ENCODE measurements around the gene RNF169.

RNF169 gene

DNA sequence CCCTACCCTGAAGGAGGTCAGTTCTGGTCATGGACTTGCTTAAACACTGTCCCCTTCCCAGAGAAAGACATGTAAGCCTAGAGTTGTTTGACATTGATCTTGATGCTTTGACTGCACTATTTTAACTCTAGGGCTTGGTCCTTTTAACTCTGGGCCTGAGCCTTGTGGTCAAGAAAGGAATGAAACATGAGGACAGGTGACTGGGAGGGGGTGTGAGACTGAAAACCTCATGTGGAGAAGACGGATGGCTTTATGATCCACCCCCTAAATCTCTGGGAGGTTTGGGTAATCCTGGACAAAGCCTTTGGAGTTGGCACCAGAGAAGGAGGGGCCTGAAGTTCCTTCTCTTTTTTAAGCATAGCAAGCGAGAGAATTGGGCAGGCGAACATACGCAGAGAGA lies 35.0 kb upstream of the RNF169 start:
- H3K4me1 ChIP-seq (ENCODE audit: control insufficient read depth in 1 of 2, insufficient read depth in 2 of 2, low read length in 2 of 2), result no peaks in the 10 kb centered on the region
- no peaks in the 10 kb centered on the region for H3K27me3 ChIP-seq (ENCODE audit: control insufficient read depth in 1 of 2, insufficient read depth in 2 of 2, low read length in 2 of 2)
- H3K9ac ChIP-seq (ENCODE audit: low read depth in 1 of 2, low read length in 2 of 2), result no peak overlapping the region
- H3K9me3 ChIP-seq (ENCODE audit: control insufficient read depth in 1 of 2, low read length in 2 of 2), result no peaks in the 10 kb centered on the region
- H3K27ac ChIP-seq (ENCODE audit: low read depth, low read length), result no peak overlapping the region
- no peaks in the 10 kb centered on the region for H3K36me3 ChIP-seq (ENCODE audit: control insufficient read depth in 1 of 2, insufficient read depth in 2 of 2, low read length in 2 of 2)
- no peak overlapping the region for H3K4me3 ChIP-seq (ENCODE audit: low read depth in 1 of 2, low read length in 2 of 2)

DNA sequence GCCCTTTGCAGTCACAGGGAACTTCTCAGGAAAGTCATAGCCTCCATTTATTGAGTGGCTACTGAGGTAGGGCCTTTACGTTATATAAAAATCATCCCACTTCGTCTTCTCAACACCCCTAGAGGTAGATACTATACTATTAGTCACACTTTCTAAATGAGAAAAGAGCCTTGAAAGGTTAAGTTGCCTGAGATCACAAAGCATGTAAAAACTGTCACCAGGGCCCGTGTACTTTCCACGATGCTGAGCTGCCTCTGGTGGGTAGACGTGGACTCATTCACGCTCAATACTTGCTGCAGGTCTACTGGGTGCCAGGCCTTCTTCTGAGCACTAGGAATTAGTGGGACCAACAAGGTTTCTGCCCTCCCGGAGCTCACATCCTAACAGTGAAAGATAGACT lies 33.7 kb upstream of the RNF169 start:
- peaks cover 0 to 4% of the 10 kb centered on the region in 2 donors for H3K4me1 ChIP-seq (ENCODE audit: control insufficient read depth in 1 of 2, insufficient read depth in 2 of 2, low read length in 2 of 2)
- no peak overlapping the region for H3K27ac ChIP-seq (ENCODE audit: low read depth, low read length)
- H3K27me3 ChIP-seq (ENCODE audit: control insufficient read depth in 1 of 2, insufficient read depth in 2 of 2, low read length in 2 of 2), result no peaks in the 10 kb centered on the region
- H3K9ac ChIP-seq (ENCODE audit: low read depth in 1 of 2, low read length in 2 of 2), result no peak overlapping the region
- no peak overlapping the region for H3K4me3 ChIP-seq (ENCODE audit: low read depth in 1 of 2, low read length in 2 of 2)
- H3K36me3 ChIP-seq (ENCODE audit: control insufficient read depth in 1 of 2, insufficient read depth in 2 of 2, low read length in 2 of 2), result no peaks in the 10 kb centered on the region
- no peaks in the 10 kb centered on the region for H3K9me3 ChIP-seq (ENCODE audit: control insufficient read depth in 1 of 2, low read length in 2 of 2)

DNA sequence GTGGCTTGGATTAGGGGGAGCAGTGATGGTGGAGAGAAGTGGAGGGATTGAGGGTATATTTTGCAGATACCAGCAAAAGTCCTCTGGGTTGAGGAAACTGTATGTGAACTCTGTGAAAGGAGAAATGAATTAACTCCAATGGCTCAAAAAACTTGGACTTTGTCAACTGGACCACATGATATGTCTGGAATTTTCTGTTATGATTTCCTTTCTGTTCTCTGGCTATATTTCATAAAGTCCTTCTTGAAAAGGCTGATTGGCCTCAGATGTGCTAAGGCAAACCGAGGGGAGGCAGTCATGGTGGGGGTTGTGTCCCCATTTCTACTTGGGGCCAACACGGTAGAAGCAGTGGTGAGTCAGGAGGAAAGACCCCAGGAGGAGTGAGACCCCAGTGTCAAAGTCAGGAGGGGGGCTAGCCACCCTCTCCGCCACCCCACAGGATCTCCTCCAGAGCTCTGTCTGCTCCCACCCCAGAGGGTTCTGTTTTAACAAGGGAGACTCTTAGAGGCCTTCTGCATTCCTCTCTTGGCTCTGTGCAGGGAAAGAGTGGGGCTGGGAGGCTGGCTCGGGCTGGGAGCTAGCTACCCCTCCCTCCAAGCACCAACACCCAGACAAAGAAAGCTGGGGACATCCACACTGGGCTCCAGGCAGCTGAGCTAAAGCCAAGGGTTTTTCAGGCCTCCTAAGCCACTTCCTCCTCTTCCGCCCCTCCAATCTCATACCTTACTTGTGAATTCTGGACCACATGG lies 31.3 kb upstream of the RNF169 start:
- Histone ChIP-seq H3K4me3 (ENCODE audit: low read depth in 1 of 2, low read length in 2 of 2) (no peak overlapping the region), H3K9ac (ENCODE audit: low read depth in 1 of 2, low read length in 2 of 2) (no peak overlapping the region), H3K27ac (ENCODE audit: low read depth, low read length) (no peak overlapping the region), H3K36me3 (ENCODE audit: control insufficient read depth in 1 of 2, insufficient read depth in 2 of 2, low read length in 2 of 2) (no peaks in the 10 kb centered on the region), H3K27me3 (ENCODE audit: control insufficient read depth in 1 of 2, insufficient read depth in 2 of 2, low read length in 2 of 2) (no peaks in the 10 kb centered on the region), H3K4me1 (ENCODE audit: control insufficient read depth in 1 of 2, insufficient read depth in 2 of 2, low read length in 2 of 2) (peaks cover 0 to 4% of the 10 kb centered on the region in 2 donors), H3K9me3 (ENCODE audit: control insufficient read depth in 1 of 2, low read length in 2 of 2) (no peaks in the 10 kb centered on the region)

DNA sequence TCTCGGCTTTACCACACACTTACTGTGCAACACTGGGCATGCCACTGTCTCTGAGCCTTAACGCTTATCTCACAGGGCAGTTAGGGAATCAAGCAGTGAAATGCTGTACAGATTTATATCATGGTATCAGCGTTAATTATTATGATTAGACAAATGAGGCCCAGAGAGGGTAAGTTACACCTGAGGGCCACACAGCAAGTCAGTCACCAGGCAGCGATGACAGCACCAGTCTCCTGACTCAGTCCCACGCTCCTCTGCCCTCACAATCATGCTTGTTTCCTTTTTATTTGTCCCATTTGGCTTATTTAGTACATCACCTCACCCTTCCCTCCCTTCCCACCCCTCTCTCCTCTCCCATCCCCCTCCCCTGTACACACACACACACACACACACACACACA lies 29.6 kb upstream of the RNF169 start:
- no peaks in the 10 kb centered on the region for H3K36me3 ChIP-seq (ENCODE audit: control insufficient read depth in 1 of 2, insufficient read depth in 2 of 2, low read length in 2 of 2)
- H3K4me1 ChIP-seq (ENCODE audit: control insufficient read depth in 1 of 2, insufficient read depth in 2 of 2, low read length in 2 of 2), result peaks cover 0 to 4% of the 10 kb centered on the region in 2 donors
- no peak overlapping the region for H3K9ac ChIP-seq (ENCODE audit: low read depth in 1 of 2, low read length in 2 of 2)
- no peaks in the 10 kb centered on the region for H3K9me3 ChIP-seq (ENCODE audit: control insufficient read depth in 1 of 2, low read length in 2 of 2)
- no peak overlapping the region for H3K4me3 ChIP-seq (ENCODE audit: low read depth in 1 of 2, low read length in 2 of 2)
- no peaks in the 10 kb centered on the region for H3K27me3 ChIP-seq (ENCODE audit: control insufficient read depth in 1 of 2, insufficient read depth in 2 of 2, low read length in 2 of 2)
- H3K27ac ChIP-seq (ENCODE audit: low read depth, low read length), result no peak overlapping the region

DNA sequence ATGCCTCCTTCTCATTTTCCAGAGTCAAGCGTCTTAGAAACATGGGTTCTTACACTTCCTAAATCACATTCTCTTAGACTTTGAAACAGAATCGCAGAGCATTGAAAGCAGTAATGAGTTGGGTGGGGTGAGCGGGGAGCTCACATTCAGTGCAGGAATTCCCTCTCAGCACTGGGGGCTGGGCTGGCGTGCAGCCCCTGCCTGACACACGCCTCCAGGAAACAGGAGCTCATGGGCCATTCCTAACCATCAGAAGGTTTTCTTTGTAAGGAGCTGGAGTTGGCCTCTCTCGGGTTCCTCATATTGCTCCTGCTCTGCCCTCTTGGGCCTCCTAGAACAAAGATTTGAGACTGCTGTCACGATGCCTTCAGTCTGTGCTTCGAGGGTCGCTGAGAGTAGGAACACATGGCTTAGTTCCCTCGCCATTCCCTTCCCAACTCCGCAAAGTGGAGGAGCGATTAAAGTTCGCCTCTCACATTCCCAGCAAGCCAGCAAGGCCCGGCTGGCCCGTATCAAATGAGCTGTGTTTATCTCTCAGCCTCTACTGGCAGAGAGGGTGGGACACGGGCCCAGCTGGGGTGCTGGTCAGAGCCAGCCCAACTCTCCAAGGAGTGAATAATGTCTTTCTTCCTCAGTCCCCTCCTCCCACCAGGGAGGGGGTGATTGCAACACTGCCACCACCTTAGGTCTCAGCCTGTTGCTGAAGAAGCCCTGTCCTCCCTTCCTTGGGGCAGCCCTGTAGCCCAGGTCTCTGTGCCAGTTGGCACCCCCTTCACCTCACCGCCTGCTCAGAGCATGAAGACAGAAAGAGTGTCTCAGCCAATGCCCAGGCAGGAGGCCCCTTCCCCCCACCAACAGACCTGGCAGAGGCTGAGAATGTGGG lies 27.8 kb upstream of the RNF169 start:
- Histone ChIP-seq H3K27ac (ENCODE audit: low read depth, low read length) (no peak overlapping the region), H3K36me3 (ENCODE audit: control insufficient read depth in 1 of 2, insufficient read depth in 2 of 2, low read length in 2 of 2) (no peaks in the 10 kb centered on the region), H3K9ac (ENCODE audit: low read depth in 1 of 2, low read length in 2 of 2) (no peak overlapping the region)

DNA sequence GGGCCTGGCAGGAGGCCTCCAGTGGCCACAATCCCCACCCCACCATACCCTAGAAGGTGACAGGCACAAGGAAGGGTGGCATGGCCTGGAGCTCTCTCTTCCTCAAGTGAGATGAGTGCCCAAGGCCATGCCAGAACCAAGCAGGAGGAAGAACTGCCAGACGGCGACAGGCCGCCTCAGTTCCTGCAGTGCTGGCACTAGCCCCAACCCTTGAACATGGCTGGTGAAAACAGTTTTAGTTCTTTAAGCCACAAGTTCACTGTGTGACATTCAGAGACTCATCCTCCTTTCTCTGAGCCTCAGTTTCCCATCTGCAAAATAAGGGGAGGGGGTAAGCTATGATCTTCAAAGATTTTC lies 27.2 kb upstream of the RNF169 start:
- peaks cover 0 to 4% of the 10 kb centered on the region in 2 donors for H3K4me1 ChIP-seq (ENCODE audit: control insufficient read depth in 1 of 2, insufficient read depth in 2 of 2, low read length in 2 of 2)
- no peak overlapping the region for H3K9ac ChIP-seq (ENCODE audit: low read depth in 1 of 2, low read length in 2 of 2)

More for the DNA sequence above, 27.8 kb upstream of the RNF169 start:
- Histone ChIP-seq H3K4me3 (ENCODE audit: low read depth in 1 of 2, low read length in 2 of 2) (no peak overlapping the region), H3K27me3 (ENCODE audit: control insufficient read depth in 1 of 2, insufficient read depth in 2 of 2, low read length in 2 of 2) (no peaks in the 10 kb centered on the region), H3K4me1 (ENCODE audit: control insufficient read depth in 1 of 2, insufficient read depth in 2 of 2, low read length in 2 of 2) (peaks cover 0 to 4% of the 10 kb centered on the region in 2 donors), H3K9me3 (ENCODE audit: control insufficient read depth in 1 of 2, low read length in 2 of 2) (no peaks in the 10 kb centered on the region)

DNA sequence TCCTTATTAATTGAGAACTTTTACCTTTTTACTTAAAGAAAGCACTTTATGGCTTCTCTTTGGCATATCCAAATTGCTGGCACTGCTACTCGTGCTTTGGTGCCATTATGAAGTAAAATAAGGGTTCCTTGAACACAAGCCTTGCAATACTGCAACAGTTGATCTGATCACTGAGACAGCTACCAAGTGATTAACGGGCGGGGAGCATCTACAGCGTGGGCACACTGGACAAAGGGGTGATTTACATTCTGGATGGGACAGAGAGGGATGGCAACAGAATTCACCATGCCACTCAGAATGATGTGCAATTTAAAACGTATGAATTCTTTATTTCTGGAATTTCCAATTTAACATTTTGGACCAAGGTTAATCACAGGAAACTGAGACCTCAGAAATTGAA lies 25.1 kb upstream of the RNF169 start:
- Histone ChIP-seq H3K4me1 (ENCODE audit: control insufficient read depth in 1 of 2, insufficient read depth in 2 of 2, low read length in 2 of 2) (peaks cover 0 to 4% of the 10 kb centered on the region in 2 donors), H3K27ac (ENCODE audit: low read depth, low read length) (no peak overlapping the region), H3K27me3 (ENCODE audit: control insufficient read depth in 1 of 2, insufficient read depth in 2 of 2, low read length in 2 of 2) (no peaks in the 10 kb centered on the region), H3K36me3 (ENCODE audit: control insufficient read depth in 1 of 2, insufficient read depth in 2 of 2, low read length in 2 of 2) (no peaks in the 10 kb centered on the region), H3K9ac (ENCODE audit: low read depth in 1 of 2, low read length in 2 of 2) (no peak overlapping the region), H3K9me3 (ENCODE audit: control insufficient read depth in 1 of 2, low read length in 2 of 2) (no peaks in the 10 kb centered on the region), H3K4me3 (ENCODE audit: low read depth in 1 of 2, low read length in 2 of 2) (no peak overlapping the region)

More for the DNA sequence above, 27.2 kb upstream of the RNF169 start:
- H3K9me3 ChIP-seq (ENCODE audit: control insufficient read depth in 1 of 2, low read length in 2 of 2), result no peaks in the 10 kb centered on the region
- H3K36me3 ChIP-seq (ENCODE audit: control insufficient read depth in 1 of 2, insufficient read depth in 2 of 2, low read length in 2 of 2), result no peaks in the 10 kb centered on the region
- no peak overlapping the region for H3K4me3 ChIP-seq (ENCODE audit: low read depth in 1 of 2, low read length in 2 of 2)
- no peaks in the 10 kb centered on the region for H3K27me3 ChIP-seq (ENCODE audit: control insufficient read depth in 1 of 2, insufficient read depth in 2 of 2, low read length in 2 of 2)
- H3K27ac ChIP-seq (ENCODE audit: low read depth, low read length), result no peak overlapping the region

DNA sequence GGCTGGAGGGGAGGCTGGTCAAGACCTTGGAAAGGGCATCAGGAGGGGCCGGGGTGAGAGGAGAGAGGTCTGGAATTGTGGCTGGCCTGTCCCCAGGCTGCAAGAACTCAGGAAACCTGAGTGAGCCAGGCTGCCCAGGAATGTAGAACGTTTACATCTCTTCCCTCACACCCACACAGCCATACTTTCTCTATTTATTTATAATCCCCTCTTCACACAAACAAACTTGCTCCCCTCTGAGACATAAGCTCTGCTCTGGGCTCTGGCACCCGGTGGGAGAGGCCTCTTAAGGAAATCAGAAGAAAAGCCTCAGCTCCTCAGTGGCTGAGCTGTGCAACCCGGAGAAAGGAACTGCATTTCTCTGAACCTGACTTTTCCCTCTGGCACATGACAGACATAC lies 22.9 kb upstream of the RNF169 start:
- H3K9ac ChIP-seq (ENCODE audit: low read depth in 1 of 2, low read length in 2 of 2), result no peak overlapping the region
- H3K4me1 ChIP-seq (ENCODE audit: control insufficient read depth in 1 of 2, insufficient read depth in 2 of 2, low read length in 2 of 2), result no peaks in the 10 kb centered on the region
- H3K27me3 ChIP-seq (ENCODE audit: control insufficient read depth in 1 of 2, insufficient read depth in 2 of 2, low read length in 2 of 2), result peaks cover 12 to 17% of the 10 kb centered on the region in 2 donors
- H3K27ac ChIP-seq (ENCODE audit: low read depth, low read length), result no peak overlapping the region
- no peaks in the 10 kb centered on the region for H3K9me3 ChIP-seq (ENCODE audit: control insufficient read depth in 1 of 2, low read length in 2 of 2)
- H3K4me3 ChIP-seq (ENCODE audit: low read depth in 1 of 2, low read length in 2 of 2), result no peak overlapping the region
- H3K36me3 ChIP-seq (ENCODE audit: control insufficient read depth in 1 of 2, insufficient read depth in 2 of 2, low read length in 2 of 2), result no peaks in the 10 kb centered on the region

DNA sequence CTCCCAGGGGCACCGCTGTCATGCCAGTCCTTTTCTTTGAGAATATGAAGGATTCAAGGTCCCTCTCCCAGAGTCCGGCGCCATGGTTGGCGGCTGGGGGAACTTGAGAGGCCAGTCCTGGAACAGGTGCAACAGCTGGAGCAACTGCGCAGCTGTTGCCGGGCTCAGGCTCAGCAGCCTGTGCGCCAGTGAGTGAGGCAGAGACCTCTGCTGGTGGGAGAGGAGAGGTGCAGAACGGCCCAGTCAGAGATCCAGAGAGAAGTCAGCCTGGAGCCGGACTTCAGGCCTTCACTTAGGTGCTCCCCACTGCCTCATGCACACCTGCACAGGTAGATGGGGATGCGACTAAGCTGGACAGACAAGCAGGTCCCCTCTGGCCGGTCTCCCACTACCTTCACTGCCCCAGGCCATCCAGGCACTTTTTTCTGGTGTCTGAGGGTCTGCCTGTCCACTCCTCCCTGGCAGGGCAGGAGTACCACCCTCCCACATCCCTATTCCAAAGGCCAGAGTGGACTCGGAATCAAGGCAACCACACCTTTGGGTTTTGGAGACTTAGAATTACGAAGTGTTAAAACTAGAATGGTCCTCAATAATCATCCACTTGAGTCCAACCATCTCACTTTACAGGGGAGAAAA lies 22.0 kb upstream of the RNF169 start:
- no peak overlapping the region for H3K27ac ChIP-seq (ENCODE audit: low read depth, low read length)
- no peak overlapping the region for H3K4me3 ChIP-seq (ENCODE audit: low read depth in 1 of 2, low read length in 2 of 2)
- no peaks in the 10 kb centered on the region for H3K36me3 ChIP-seq (ENCODE audit: control insufficient read depth in 1 of 2, insufficient read depth in 2 of 2, low read length in 2 of 2)
- no peaks in the 10 kb centered on the region for H3K4me1 ChIP-seq (ENCODE audit: control insufficient read depth in 1 of 2, insufficient read depth in 2 of 2, low read length in 2 of 2)
- no peak overlapping the region for H3K9ac ChIP-seq (ENCODE audit: low read depth in 1 of 2, low read length in 2 of 2)
- peaks cover 18 to 23% of the 10 kb centered on the region in 2 donors for H3K27me3 ChIP-seq (ENCODE audit: control insufficient read depth in 1 of 2, insufficient read depth in 2 of 2, low read length in 2 of 2)
- no peaks in the 10 kb centered on the region for H3K9me3 ChIP-seq (ENCODE audit: control insufficient read depth in 1 of 2, low read length in 2 of 2)

DNA sequence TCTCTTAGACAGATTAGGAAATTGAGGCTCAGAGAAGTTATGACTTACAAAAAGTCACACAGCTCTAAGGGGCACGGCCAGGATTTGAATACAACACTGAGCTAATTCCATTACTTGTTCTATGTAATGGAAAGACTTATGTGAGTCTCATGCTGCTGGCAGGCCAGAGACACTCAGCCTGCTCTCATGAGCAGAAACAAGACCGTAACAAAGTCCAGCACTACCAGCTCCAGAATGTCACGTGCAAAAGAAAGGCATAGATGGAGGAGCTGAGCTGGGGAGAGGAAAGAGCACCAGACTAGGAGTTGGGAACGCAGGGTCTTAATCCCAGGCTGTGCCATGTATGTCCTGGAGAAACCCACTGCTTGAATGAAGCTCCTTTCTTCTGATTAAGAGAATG lies 19.3 kb upstream of the RNF169 start:
- Histone ChIP-seq H3K36me3 (ENCODE audit: control insufficient read depth in 1 of 2, insufficient read depth in 2 of 2, low read length in 2 of 2) (no peaks in the 10 kb centered on the region), H3K4me3 (ENCODE audit: low read depth in 1 of 2, low read length in 2 of 2) (no peak overlapping the region), H3K9ac (ENCODE audit: low read depth in 1 of 2, low read length in 2 of 2) (no peak overlapping the region), H3K4me1 (ENCODE audit: control insufficient read depth in 1 of 2, insufficient read depth in 2 of 2, low read length in 2 of 2) (no peaks in the 10 kb centered on the region), H3K27me3 (ENCODE audit: control insufficient read depth in 1 of 2, insufficient read depth in 2 of 2, low read length in 2 of 2) (peaks cover 21 to 43% of the 10 kb centered on the region in 2 donors), H3K27ac (ENCODE audit: low read depth, low read length) (no peak overlapping the region), H3K9me3 (ENCODE audit: control insufficient read depth in 1 of 2, low read length in 2 of 2) (no peaks in the 10 kb centered on the region)
